WI38 (cell line): Measurements from ENCODE around the gene MTHFD2L.

ENCODE experiments used
- H3K4me3 ChIP-seq: 2 replicates; pipeline ENCODE4 v1.5.1; 2011; ENCODE audit warnings: low read depth, mild to moderate bottlenecking, control low read depth, low read length
- CTCF ChIP-seq: IDR thresholded peaks from 2 replicates; pipeline ENCODE4 v1.5.1; 2012; ENCODE audit warnings: low read depth, mild to moderate bottlenecking, control low read depth, low read length

The MTHFD2L gene

GRCh38 chr4:74323663-74324062, 165.7 kb downstream of the MTHFD2L start:
- no peak overlapping the region for H3K4me3 ChIP-seq
- TF ChIP-seq CTCF = no peak

- no peak for TF ChIP-seq CTCF
- no peak overlapping the region for H3K4me3 ChIP-seq
Measured at GRCh38 chr4:74324262-74324661, 166.3 kb downstream of the MTHFD2L start.

DNA sequence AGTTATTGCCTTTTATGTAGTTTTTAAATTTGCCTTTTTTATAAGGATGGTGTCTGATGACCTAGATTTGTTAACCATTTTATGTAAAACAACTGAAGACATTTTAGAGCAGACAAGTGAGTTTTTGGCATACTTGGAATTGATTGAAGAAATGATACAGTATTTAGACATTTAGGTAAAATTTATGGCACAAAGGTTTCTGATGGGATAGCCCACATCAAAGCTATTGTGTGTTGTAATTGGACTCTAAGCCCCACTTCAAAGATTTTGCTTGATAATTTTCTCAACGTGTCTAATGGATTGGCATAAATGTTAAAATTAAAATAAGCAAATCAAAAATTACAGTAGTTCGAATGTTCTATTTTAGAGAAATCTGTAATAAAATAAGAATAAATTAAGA, 168.0 kb downstream of the MTHFD2L start:
- TF ChIP-seq CTCF = no peak
- H3K4me3 ChIP-seq = no peak overlapping the region

DNA sequence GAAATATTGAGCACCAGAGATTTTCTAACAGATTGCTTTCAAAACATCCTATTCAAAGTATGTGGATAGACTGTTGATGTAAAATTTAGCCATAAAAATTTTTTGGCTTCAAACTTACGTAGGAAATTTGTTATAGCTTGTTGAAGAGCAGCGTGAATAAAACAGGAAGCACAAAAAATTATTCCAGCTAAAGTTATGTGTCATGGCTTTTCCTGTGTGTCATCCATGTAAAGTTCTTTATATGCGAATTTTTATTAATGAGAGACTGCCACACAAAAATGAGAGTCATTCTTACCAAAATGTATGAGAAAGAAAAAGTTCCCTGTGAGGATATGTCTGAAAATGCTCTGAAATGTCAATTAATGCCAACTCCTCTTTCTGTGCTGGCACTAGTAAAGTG, 169.8 kb downstream of the MTHFD2L start:
- no peak for TF ChIP-seq CTCF
- H3K4me3 ChIP-seq = no peak overlapping the region

DNA sequence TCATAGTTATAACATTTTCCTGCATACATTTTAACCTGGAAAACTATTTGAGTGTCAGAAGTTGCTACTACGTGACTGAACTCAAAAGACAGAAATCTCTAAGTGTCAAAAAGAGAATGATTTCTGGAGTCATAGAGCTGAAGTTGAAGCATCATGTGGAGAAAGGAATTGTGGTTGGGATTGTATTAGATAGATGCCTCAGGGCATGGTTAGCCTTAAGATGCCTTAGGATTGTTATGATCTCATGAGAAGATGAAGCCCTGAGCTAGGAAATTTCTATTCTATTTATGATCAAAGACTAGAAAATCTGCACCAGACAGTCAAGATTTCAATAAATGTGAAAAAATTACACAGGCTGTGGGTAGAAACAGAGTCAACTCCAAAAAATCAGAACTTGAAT, 170.6 kb downstream of the MTHFD2L start:
- no peak for TF ChIP-seq CTCF
- no peak overlapping the region for H3K4me3 ChIP-seq

GRCh38 chr4:74329307-74329706, 171.4 kb downstream of the MTHFD2L start:
- H3K4me3 ChIP-seq = no peak overlapping the region
- no peak for TF ChIP-seq CTCF

DNA sequence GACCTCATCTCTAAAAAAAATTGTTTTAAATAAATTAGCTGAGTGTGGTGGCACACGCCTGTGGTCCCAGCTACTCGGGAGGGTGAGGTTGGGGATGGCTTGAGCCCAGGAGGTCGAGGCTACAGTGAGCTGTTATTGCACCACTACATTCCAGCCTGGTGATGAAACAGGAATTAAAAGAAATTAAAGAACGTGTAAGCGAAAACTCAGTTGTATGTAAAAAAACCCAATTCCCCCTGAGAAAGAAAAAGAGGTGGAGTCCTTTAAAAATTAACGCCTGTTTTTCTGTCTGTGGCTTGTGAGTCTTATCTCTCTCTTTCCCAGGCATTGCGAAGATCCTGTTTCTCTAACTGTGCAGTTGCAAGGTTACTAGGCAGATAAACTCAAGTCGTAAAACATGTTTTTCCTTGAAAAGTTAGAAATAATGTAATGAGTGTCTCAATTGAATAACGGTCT, 172.4 kb downstream of the MTHFD2L start:
- TF ChIP-seq CTCF = no peak
- no peak overlapping the region for H3K4me3 ChIP-seq
